Astrocyte (in vitro differentiated cells and primary cell): ENCODE measurements around the gene SMYD1.

Experiments used
- EZH2 ChIP-seq: IDR thresholded peaks from 2 replicates; pipeline ENCODE4 v1.6.1; 2012; ENCODE audit warnings: mild to moderate bottlenecking, low read length, inconsistent platforms; ENCODE audit not compliant: insufficient read depth
- TF ChIP-seq, protein P1 (sequence below): IDR thresholded peaks from 2 replicates; pipeline ENCODE4 v1.5.1; 2011; ENCODE audit warnings: low read depth, mild to moderate bottlenecking, inconsistent platforms, low read length, moderate library complexity; ENCODE audit not compliant: insufficient read depth

DNA sequence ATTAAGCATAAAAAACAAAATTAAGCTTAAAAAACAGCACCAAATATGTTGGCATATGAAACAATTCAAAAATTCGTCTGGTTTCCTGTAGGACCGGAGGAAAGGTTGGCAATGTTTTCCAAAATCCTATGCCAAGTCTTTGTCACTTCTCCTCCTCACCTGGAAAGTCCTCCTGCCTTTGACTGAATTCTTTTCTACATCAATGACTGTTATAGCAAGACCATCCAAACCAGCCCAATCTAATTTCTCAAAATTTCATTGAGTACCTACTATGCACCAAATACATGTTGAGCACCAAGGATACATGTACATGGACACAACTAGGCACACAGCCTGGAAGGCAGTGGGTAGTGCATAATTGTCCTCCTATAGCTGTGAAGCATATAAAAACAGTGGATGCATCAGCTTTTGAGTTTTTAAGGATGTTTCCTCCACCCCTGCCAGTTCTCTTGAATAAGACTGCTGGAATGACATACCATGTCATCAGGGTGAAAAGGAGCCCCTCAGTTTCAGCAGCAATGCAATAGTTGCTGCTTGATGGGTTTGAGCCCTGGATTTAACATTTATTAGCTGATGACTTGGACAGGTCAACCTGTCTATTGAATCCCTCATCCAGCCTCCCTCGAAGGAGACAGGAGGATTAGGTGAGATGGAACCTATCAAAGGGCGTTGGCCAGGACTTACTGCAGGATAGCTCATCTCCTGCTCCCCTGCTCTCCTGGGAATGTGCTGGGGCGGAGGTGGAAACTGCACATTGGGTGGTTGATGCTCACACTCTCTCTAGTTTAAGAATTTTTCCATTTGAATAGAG lies 55.7 kb downstream of the SMYD1 start:
- TF ChIP-seq, protein P1, sequence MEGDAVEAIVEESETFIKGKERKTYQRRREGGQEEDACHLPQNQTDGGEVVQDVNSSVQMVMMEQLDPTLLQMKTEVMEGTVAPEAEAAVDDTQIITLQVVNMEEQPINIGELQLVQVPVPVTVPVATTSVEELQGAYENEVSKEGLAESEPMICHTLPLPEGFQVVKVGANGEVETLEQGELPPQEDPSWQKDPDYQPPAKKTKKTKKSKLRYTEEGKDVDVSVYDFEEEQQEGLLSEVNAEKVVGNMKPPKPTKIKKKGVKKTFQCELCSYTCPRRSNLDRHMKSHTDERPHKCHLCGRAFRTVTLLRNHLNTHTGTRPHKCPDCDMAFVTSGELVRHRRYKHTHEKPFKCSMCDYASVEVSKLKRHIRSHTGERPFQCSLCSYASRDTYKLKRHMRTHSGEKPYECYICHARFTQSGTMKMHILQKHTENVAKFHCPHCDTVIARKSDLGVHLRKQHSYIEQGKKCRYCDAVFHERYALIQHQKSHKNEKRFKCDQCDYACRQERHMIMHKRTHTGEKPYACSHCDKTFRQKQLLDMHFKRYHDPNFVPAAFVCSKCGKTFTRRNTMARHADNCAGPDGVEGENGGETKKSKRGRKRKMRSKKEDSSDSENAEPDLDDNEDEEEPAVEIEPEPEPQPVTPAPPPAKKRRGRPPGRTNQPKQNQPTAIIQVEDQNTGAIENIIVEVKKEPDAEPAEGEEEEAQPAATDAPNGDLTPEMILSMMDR = no peak
- TF ChIP-seq EZH2 = no peak
